K562 (cell line): Measurements from ENCODE around the gene LRRC4C. TPM values are rescaled to one million over a fixed set of nuclear protein-coding genes. Genes with fewer than 3 reads are reported as not detected.

Experiments
- ATAC-seq: fragments of 200-7000 bp; cut with Tn5 transposase; 3 replicates; pipeline ENCODE4 v1.9.1; 2020; ENCODE audit warnings: moderate library complexity
- BruUV-seq: library from RNA; stranded (reverse); fragments of 400-500 nt; replicated peaks from 2 replicates; lab custom pipeline; 2021; lab: Mats Ljungman, UMichigan
- CTCF ChIA-PET: fragments of 300-600 bp; formaldehyde crosslinking; extraction: SDS; loops from one replicate; lab custom pipeline; 2021; ENCODE audit warnings: low intra/inter-chr PET ratio; lab: Yijun Ruan, JAX
- POLR2A ChIA-PET: fragments of 300-600, 350-650 bp; sonication (Branson Sonifier 250); formaldehyde crosslinking; extraction: SDS; loops from one replicate; lab custom pipeline; 2021; ENCODE audit warnings: antibody characterized with exemption, inconsistent platforms; lab: Yijun Ruan, JAX
- DNase-seq, 4 experiments: peaks; one replicate each; pipeline versions ENCODE4 v3.0.0 to v3.0.0-alpha.2; 2011 to 2018; ENCODE audit warnings: low spot score in 3 of 4, mixed read lengths in 3 of 4; ENCODE audit errors: extremely low read depth in 1 of 4
- FAIRE-seq: peaks from 2 replicates; lab custom pipeline; 2011; peaks lifted over from hg19 to GRCh38; lab: Jason Lieb, UNC
- H2AFZ ChIP-seq: 2 replicates; pipeline ENCODE4 v1.6.0; 2011; ENCODE audit warnings: low read depth, low read length, control low read depth, inconsistent platforms
- H3K27ac ChIP-seq: fragments of 200-600 bp; 3 replicates; pipeline ENCODE4 v1.8.0; 2011; ENCODE audit warnings: low read depth, mild to moderate bottlenecking, control low read depth, inconsistent platforms, low read length, moderate library complexity, mixed read lengths; ENCODE audit errors: extremely low read depth
- H3K27me3 ChIP-seq, 2 experiments: fragments of 300-600 bp in 1 of 2; 2 replicates in 1 of 2; 3 replicates in 1 of 2; pipeline versions ENCODE4 v1.6.0 to v1.8.0; 2011; ENCODE audit warnings: inconsistent platforms in 2 of 2, low read length in 2 of 2, mild to moderate bottlenecking in 1 of 2, mixed read lengths in 1 of 2, moderate library complexity in 1 of 2; ENCODE audit not compliant: control insufficient read depth in 2 of 2, insufficient read depth in 2 of 2
- H3K36me3 ChIP-seq: fragments of 300-600 bp; 3 replicates; pipeline ENCODE4 v1.8.0; 2011; ENCODE audit warnings: mild to moderate bottlenecking, low read length, inconsistent platforms; ENCODE audit not compliant: control insufficient read depth, insufficient read depth
- H3K4me1 ChIP-seq, 2 experiments: fragments of 200-600 bp in 1 of 2; replicated peaks in 1 of 2; 2 replicates in 1 of 2; 3 replicates in 1 of 2; pipeline versions ENCODE4 v1.5.1 to v1.8.0; 2011; ENCODE audit warnings: inconsistent platforms in 2 of 2, low read length in 2 of 2, mild to moderate bottlenecking in 1 of 2, mixed read lengths in 1 of 2, moderate library complexity in 1 of 2; ENCODE audit not compliant: control insufficient read depth in 2 of 2, insufficient read depth in 2 of 2
- H3K4me2 ChIP-seq: 2 replicates; pipeline ENCODE4 v1.6.1; 2011; ENCODE audit warnings: low read length, control low read depth, inconsistent platforms, mixed read lengths; ENCODE audit not compliant: insufficient read depth
- H3K4me3 ChIP-seq: fragments of 200-600 bp; sonication (generic), shearing (Covaris generic); 2 replicates; pipeline ENCODE4 v1.5.1; 2016; ENCODE audit warnings: control low read depth, inconsistent platforms
- H3K79me2 ChIP-seq: fragments of 200-600 bp; 3 replicates; pipeline ENCODE4 v1.8.0; 2011; ENCODE audit warnings: low read length, inconsistent platforms; ENCODE audit not compliant: control insufficient read depth, insufficient read depth
- H3K9ac ChIP-seq, 2 experiments: 2 replicates each; pipeline versions ENCODE4 v1.6.0 to v1.6.1; 2011; ENCODE audit warnings: low read depth in 2 of 2, low read length in 2 of 2, control low read depth in 1 of 2, inconsistent platforms in 1 of 2, mild to moderate bottlenecking in 1 of 2, mixed read lengths in 1 of 2; ENCODE audit not compliant: insufficient read depth in 1 of 2
- H3K9me1 ChIP-seq: one replicate; pipeline ENCODE4 v1.6.0; 2011; ENCODE audit warnings: inconsistent platforms, mild to moderate bottlenecking, low read length, moderate library complexity; ENCODE audit not compliant: control insufficient read depth, insufficient read depth
- H3K9me3 ChIP-seq: replicated peaks from 2 replicates; pipeline ENCODE4 v1.5.1; 2011; ENCODE audit warnings: low read depth, low read length, inconsistent platforms; ENCODE audit not compliant: control insufficient read depth, insufficient read depth
- H4K20me1 ChIP-seq: replicated peaks from 2 replicates; pipeline ENCODE4 v1.6.1; 2011; ENCODE audit warnings: low read length, inconsistent platforms, mixed read lengths; ENCODE audit not compliant: control insufficient read depth, insufficient read depth
- CBFA2T3 ChIP-seq: fragments of 450-650 bp; IDR thresholded peaks from 2 replicates; pipeline ENCODE4 v1.6.1; 2017
- ETV6 ChIP-seq, 3 experiments: fragments of 150-350 bp in 1 of 3; sonication (generic) in 1 of 3; formaldehyde crosslinking in 1 of 3; IDR thresholded peaks; 2 replicates each; pipeline versions ENCODE4 v1.6.1 to v1.8.0; 2014 to 2022; ENCODE audit warnings: borderline replicate concordance in 2 of 3, low read depth in 2 of 3, antibody characterized with exemption in 1 of 3, low read length in 1 of 3, mild to moderate bottlenecking in 1 of 3, missing genetic modification reagents in 1 of 3
- MIER1 ChIP-seq: fragments of 450-650 bp; IDR thresholded peaks from 2 replicates; pipeline ENCODE4 v1.6.1; 2016; ENCODE audit warnings: antibody characterized with exemption, mild to moderate bottlenecking, low read depth
- MYBL2 ChIP-seq, 2 experiments: fragments of 450-650 bp in 1 of 2; sonication (generic) in 1 of 2; formaldehyde crosslinking in 1 of 2; IDR thresholded peaks; 2 replicates each; pipeline versions ENCODE4 v1.6.1 to v1.8.1; 2017 to 2022; ENCODE audit warnings: borderline replicate concordance in 1 of 2, inconsistent platforms in 1 of 2, low read depth in 1 of 2, mild to moderate bottlenecking in 1 of 2, missing genetic modification reagents in 1 of 2, moderate library complexity in 1 of 2
- POLR2AphosphoS2 ChIP-seq: IDR thresholded peaks from 2 replicates; pipeline ENCODE4 v1.6.1; 2012; ENCODE audit warnings: low read length, improper control_type of control experiment
- RAD51 ChIP-seq: fragments of 450-650 bp; IDR thresholded peaks from 2 replicates; pipeline ENCODE4 v1.7.1; 2016; ENCODE audit warnings: low read depth, mild to moderate bottlenecking, borderline replicate concordance
- SUPT5H ChIP-seq: fragments of 450-650 bp; IDR thresholded peaks from 2 replicates; pipeline ENCODE4 v1.6.1; 2016
- TCF15 ChIP-seq: fragments of 250-450 bp; sonication (Bioruptor Pico); IDR thresholded peaks from 2 replicates; pipeline ENCODE4 v1.8.0; 2022; ENCODE audit warnings: moderate library complexity, mild to moderate bottlenecking, inconsistent platforms
- TCF3 ChIP-seq: sonication (generic); formaldehyde crosslinking; IDR thresholded peaks from 2 replicates; pipeline ENCODE4 v1.4.0; 2020; ENCODE audit warnings: mild to moderate bottlenecking, missing genetic modification reagents
- THAP7 ChIP-seq: fragments of 250-450 bp; sonication (Bioruptor Pico); IDR thresholded peaks from 2 replicates; pipeline ENCODE4 v1.5.0; 2021
- ZFP36 ChIP-seq: fragments of 150-350 bp; IDR thresholded peaks from 2 replicates; pipeline ENCODE4 v1.6.1; 2018; ENCODE audit warnings: low read length, low read depth; ENCODE audit not compliant: partially characterized antibody
- ZNF444 ChIP-seq: fragments of 250-450 bp; sonication (Bioruptor Pico); IDR thresholded peaks from 2 replicates; pipeline ENCODE4 v1.4.0; 2020; ENCODE audit warnings: mild to moderate bottlenecking, moderate library complexity
- ZNF717 ChIP-seq: fragments of 250-450 bp; sonication (Bioruptor Pico); IDR thresholded peaks from 2 replicates; pipeline ENCODE4 v1.5.0; 2021
- ZNF785 ChIP-seq: fragments of 250-450 bp; sonication (Bioruptor Pico); IDR thresholded peaks from 2 replicates; pipeline ENCODE4 v1.4.0; 2020; ENCODE audit warnings: mild to moderate bottlenecking
- WGBS: fragments of 100-300 bp; shearing (Covaris generic); methylation state at CpG from one replicate; pipeline ENCODE4 v1.1.6; 2016; ENCODE audit warnings: low coverage, mixed read lengths; ENCODE audit not compliant: insufficient coverage; ENCODE audit errors: missing lambda C conversion rate; 5-methylcytosine and 5-hydroxymethylcytosine counted together
- in situ Hi-C: fragments of 300-500 bp; cut with MboI; formaldehyde crosslinking; loops from 4 replicates; pipeline ENCODE4 v1.15.0; 2018; ENCODE audit warnings: inconsistent platforms, mixed read lengths
- intact Hi-C: fragments of 100-400 bp; cut with micrococcal nuclease; formaldehyde crosslinking; loops from 2 replicates; pipeline ENCODE4 v1.14.2; 2022
- polyA plus RNA-seq, 8 experiments: library from polyadenylated mRNA; depleted of rRNA in 4 of 8; stranded (reverse) in 5 of 8; unstranded in 3 of 8; fragments of >200 nt; fragmentation: Nextera tagmentation in 2 of 8; fragmentation: Illumina TruSeq in 1 of 8; extraction: Ambion mirVana in 2 of 8; extraction: Trizol in 1 of 8; gene quantifications; 2 replicates each; pipeline versions ENCODE4 v1.2.1 to v1.2.3, GENCODE V29; 2011 to 2014; ENCODE audit warnings: inconsistent platforms in 1 of 8, missing spikeins in 1 of 8
- total RNA-seq, 7 experiments: library from RNA; depleted of rRNA in 6 of 7; stranded (reverse); fragments of >200 nt in 6 of 7; fragmentation: Illumina TruSeq in 2 of 7; extraction: Trizol in 2 of 7; gene quantifications; 2 replicates each; pipeline versions ENCODE4 v1.2.1 to v1.2.3, GENCODE V29; 2011 to 2021; ENCODE audit warnings: low replicate concordance in 1 of 7
- TF ChIP-seq, protein P1 (sequence below), 2 experiments: IDR thresholded peaks; 2 replicates each; pipeline ENCODE4 v1.6.1; 2012; ENCODE audit warnings: improper control_type of control experiment in 2 of 2, low read depth in 2 of 2, low read length in 2 of 2, borderline replicate concordance in 1 of 2

The LRRC4C gene
- total and polyA plus RNA-seq, 9 of the 15 experiments (the other 6 are each of a cell fraction or from before 2014, with no cell fraction given), result not detected

DNA sequence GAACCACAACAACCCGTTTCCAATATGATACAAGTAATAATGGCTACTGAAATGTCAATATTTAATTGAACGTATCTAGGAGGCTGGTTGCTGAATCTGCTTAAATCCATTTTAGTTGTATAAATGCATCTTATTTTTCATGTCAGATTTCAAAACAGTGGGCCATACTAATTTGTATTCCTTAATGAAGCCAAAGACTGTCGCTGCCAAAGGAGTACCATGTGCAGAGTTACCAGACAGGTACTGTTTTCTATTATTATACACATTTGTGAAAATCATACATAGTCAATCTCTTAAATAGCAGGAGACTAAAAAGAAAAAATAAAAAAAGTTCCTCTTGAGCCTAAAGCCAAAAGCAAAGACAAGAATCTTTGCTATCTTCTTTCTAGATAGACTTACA lies 632.3 kb downstream of the LRRC4C start:
- Histone ChIP-seq H2AFZ (no peak overlapping the region), H3K36me3 (no peaks in the 10 kb centered on the region), H3K27ac (no peak overlapping the region), H4K20me1 (no peaks in the 10 kb centered on the region), H3K9ac (no peak overlapping the region), H3K9me3 (no peaks in the 10 kb centered on the region), H3K4me1 (no peaks in the 10 kb centered on the region), H3K79me2 (no peaks in the 10 kb centered on the region), H3K27me3 (no peaks in the 10 kb centered on the region), H3K9me1 (no peaks in the 10 kb centered on the region), H3K4me2 (no peak overlapping the region), H3K4me3 (no peak overlapping the region)
- in situ Hi-C loops (no loop called here), intact Hi-C loops (no loop called here)
- ATAC-seq (no peak), FAIRE-seq (no peak), DNase-seq (no peak)
- WGBS, result 1% methylated on average over 3 of the region's 3 CpGs
- no peak for TF ChIP-seq RAD51
- no peak for TF ChIP-seq SUPT5H
- TF ChIP-seq MYBL2 (IDR thresholded peaks at IDR 0.05; ENCODE audit: low read depth), result no peak
- no peak for TF ChIP-seq MYBL2 (CRISPR knock-in tag; IDR thresholded peaks at IDR 0.05; ENCODE audit: borderline replicate concordance)
- TF ChIP-seq ZFP36, result no peak
- no peak for TF ChIP-seq THAP7 (CRISPR knock-in tag)
- TF ChIP-seq TCF3 (CRISPR knock-in tag), result no peak
- TF ChIP-seq ZNF444 (CRISPR knock-in tag), result no peak
- TF ChIP-seq CBFA2T3, result no peak
- TF ChIP-seq POLR2AphosphoS2, result no peak
- no peak for TF ChIP-seq ETV6 (IDR thresholded peaks at IDR 0.05; ENCODE audit: borderline replicate concordance in 1 of 2, low read depth in 2 of 2, low read length in 1 of 2)
- TF ChIP-seq ETV6 (CRISPR knock-in tag; IDR thresholded peaks at IDR 0.05; ENCODE audit: borderline replicate concordance), result no peak
- no peak for TF ChIP-seq MIER1
- no peak for TF ChIP-seq ZNF785 (CRISPR knock-in tag)
- TF ChIP-seq TCF15 (CRISPR knock-in tag), result no peak
- no peak for TF ChIP-seq ZNF717
- TF ChIP-seq, protein P1, sequence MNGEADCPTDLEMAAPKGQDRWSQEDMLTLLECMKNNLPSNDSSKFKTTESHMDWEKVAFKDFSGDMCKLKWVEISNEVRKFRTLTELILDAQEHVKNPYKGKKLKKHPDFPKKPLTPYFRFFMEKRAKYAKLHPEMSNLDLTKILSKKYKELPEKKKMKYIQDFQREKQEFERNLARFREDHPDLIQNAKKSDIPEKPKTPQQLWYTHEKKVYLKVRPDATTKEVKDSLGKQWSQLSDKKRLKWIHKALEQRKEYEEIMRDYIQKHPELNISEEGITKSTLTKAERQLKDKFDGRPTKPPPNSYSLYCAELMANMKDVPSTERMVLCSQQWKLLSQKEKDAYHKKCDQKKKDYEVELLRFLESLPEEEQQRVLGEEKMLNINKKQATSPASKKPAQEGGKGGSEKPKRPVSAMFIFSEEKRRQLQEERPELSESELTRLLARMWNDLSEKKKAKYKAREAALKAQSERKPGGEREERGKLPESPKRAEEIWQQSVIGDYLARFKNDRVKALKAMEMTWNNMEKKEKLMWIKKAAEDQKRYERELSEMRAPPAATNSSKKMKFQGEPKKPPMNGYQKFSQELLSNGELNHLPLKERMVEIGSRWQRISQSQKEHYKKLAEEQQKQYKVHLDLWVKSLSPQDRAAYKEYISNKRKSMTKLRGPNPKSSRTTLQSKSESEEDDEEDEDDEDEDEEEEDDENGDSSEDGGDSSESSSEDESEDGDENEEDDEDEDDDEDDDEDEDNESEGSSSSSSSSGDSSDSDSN (IDR thresholded peaks at IDR 0.05; ENCODE audit: borderline replicate concordance in 1 of 2, low read depth in 2 of 2, low read length in 2 of 2), result no peak
- ChIA-PET CTCF (no interaction called here), POLR2A (no interaction called here)
- BruUV-seq, result no TSS peak
